HG02571 (cell line): Measurements from ENCODE around the gene ANXA1.

Experiments used
- ATAC-seq: cut with Tn5 transposase; IDR thresholded peaks from one replicate; pipeline ENCODE4 v1.9.1; 2021; ENCODE audit warnings: mild to moderate bottlenecking, moderate library complexity; ENCODE audit not compliant: unreplicated experiment

Gene ANXA1

GRCh38 chr9:73151653-73152542, at the start of gene ANXA1:
Gene ANXA1 (plus strand): TSS chr9:73151865. CDS start chr9:73158536, 6,671 bp downstream.
- no peak for ATAC-seq

DNA sequence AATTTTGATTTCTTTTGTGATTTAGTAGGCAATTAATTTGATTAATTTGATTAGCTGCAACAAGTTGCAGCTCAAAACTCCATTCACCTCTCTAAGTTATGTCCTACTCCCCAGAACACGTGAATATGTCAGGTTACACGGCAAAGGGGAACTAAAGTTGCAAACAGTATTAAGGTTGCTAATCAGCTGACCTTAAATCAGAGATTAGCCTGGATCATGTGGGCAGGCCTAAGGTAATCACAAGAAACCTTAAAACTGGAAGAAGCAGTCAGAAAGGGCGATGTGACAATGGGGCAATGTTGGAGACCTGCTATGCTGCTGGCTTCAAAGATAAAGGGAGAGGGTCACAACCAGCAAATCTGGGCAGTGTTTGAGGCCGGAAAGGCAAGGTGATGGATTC, 47.3 kb upstream of the ANXA1 start:
- no peak for ATAC-seq

DNA sequence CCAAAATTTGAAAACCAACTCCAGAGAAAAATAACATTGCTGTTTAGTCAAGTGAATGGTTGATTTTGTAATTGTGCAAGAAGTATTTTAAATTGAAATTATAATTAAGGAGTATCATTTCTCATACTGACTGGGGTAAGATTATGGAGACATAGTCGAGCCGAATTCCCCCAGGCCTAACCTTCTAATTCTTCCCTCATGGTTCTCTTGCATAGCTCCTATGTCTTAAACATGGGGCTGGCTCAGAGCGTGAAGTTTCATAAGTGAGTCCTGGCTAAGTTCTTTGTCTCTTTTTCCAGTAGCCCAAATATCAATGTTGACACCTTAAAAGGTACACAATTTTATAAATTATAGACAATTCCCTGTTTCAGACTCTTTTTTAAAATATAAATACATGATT, 46.7 kb upstream of the ANXA1 start:
- no peak for ATAC-seq

- peak; percentile 72 for ATAC-seq
Measured at GRCh38 chr9:73107489-73108069, 44.1 kb upstream of the ANXA1 start.

GRCh38 chr9:73114058-73114457, 37.6 kb upstream of the ANXA1 start:
- no peak for ATAC-seq

- ATAC-seq, result no peak
Measured at GRCh38 chr9:73114958-73115357, 36.7 kb upstream of the ANXA1 start.

GRCh38 chr9:73116031-73116430, 35.6 kb upstream of the ANXA1 start:
- ATAC-seq, result peak; percentile 69

- no peak for ATAC-seq
Measured at GRCh38 chr9:73116880-73117279, 34.8 kb upstream of the ANXA1 start.

- no peak for ATAC-seq
Measured at GRCh38 chr9:73118286-73118685, 33.4 kb upstream of the ANXA1 start.

DNA sequence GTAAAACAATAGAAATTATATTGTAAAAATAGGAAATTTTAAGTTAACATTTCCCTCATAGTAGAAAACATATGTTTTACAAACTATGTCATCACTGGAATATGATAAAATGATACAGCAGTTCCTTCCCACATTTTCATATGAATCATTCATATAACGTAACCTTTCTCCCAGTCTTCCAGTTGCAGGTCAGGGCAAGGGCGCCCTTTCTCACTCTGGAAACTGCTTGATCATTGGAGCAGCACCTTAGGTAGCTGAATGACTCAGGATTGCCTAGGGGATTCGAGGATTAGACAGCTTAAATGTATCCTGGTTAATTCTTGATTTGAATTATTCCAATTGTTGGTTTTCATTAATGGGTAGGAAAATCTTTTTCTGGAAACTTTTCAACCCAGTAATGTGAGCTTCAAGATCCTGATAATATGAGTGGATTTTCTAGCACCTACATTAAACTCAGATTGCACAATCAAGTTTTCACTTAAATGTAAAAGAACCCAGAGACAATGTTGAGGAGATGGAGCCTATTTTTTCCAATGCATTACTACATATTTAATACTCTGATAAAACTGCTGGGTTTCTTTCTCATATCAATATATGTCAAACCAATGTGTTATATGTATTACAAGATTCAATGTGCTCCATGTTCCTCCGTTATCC, 32.6 kb upstream of the ANXA1 start:
- ATAC-seq, result no peak

GRCh38 chr9:73121375-73121935, 30.2 kb upstream of the ANXA1 start:
- ATAC-seq, result no peak

- no peak for ATAC-seq
Measured at GRCh38 chr9:73125651-73126050, 26.0 kb upstream of the ANXA1 start.

DNA sequence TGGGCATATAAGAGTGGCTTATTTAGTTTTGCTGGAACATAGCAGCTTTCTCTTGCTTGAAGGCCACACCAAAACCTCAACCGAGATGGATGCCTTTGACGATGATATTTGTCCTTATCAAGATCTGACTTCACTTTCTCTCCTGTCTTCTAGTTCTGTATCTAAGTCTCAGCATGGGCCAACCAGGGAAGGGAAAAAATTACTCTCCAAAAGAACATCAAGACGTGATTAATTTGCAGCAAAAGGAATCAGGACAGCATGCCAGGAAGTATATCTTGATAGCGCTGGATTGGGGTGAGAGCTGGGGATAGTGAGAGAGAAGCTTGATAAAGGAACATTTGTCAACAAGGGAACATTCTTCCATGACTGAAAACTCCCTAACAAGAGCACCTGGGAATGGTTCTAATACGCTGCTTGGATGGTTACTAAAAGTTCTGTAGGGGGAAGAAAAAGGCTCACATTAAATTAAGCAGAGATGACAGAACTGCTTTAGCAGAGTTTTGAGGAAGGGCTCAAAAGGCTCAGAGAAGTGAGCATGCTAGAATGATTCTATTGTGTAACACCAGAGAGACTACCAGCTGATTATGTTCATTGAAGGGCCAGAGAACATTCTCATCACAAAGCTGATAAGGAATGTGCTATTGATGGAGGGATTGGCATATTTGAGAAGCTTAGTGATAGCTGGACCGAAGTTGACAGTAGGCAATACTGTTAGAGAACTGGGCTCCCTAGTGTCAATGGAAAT, 21.6 kb upstream of the ANXA1 start:
- ATAC-seq, result no peak

DNA sequence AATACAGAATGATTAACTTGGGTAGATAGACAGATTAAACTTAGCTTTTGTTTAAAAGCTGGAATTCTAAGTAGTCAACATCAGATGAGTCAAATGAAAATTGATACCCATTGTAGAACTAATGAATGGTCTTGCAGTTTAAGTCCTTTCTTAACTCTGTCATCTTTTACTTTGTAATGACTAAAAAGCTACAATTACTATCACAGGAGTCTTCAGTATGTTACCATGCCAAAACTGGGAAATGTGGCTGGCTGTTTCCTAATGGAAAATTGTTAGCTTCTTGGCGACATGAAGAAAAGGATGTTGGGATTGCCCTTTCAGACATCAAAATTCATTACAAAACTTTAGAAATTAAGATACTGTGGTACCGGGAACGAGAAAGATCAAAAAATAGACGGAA, 20.2 kb upstream of the ANXA1 start:
- ATAC-seq, result no peak

GRCh38 chr9:73132034-73132776, 19.5 kb upstream of the ANXA1 start:
- peak; percentile 86 for ATAC-seq

DNA sequence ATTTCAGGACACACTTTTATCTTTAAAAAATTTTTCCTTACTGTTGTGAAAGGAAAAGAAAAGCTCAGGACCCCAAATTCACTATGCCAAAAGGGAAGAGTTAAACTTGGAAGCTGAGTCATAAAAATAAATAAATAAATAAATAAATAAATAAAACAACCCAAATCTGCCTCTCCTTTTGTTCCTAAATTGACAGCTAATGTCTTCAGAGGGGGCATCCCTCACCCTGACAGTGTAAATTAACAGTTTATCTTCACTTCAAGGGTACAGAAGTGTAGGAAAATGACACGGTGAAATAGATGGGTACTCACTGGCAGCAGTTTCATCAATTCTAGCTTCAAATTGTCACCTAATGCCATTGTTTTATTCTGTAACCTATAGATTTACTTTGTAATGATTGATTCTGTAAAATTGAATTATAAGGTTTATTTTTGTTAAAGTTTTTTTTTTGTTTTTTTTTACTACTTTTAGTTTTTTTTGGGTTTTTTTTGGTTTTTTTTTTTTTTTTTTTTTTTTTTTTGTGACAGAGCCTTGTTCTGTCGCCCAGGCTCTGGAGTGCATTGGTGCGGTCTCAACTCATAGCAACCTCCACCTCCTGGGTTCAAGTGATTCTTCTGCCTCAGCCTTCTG, 18.5 kb upstream of the ANXA1 start:
- ATAC-seq, result peak; percentile 5

GRCh38 chr9:73133921-73134407, 17.7 kb upstream of the ANXA1 start:
- peak; percentile 61 for ATAC-seq

DNA sequence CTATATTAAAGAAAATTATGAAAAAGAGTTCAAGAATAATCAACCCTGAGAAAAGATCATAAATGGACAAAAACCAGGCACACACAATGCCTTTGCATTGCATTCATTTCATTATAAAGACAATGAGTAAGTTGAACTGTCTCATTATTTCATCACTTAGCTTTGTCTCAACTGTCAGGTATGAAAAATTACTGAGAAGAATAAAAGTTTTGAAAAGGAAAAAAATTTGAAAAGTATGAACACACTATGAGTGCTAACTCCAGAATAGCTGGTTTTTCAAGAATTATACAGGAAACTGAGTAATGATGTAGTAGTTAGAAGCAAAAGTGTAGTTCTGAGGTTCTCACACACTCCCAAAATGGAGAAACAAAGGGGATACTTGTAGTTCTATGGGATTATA, 16.3 kb upstream of the ANXA1 start:
- ATAC-seq, result no peak

DNA sequence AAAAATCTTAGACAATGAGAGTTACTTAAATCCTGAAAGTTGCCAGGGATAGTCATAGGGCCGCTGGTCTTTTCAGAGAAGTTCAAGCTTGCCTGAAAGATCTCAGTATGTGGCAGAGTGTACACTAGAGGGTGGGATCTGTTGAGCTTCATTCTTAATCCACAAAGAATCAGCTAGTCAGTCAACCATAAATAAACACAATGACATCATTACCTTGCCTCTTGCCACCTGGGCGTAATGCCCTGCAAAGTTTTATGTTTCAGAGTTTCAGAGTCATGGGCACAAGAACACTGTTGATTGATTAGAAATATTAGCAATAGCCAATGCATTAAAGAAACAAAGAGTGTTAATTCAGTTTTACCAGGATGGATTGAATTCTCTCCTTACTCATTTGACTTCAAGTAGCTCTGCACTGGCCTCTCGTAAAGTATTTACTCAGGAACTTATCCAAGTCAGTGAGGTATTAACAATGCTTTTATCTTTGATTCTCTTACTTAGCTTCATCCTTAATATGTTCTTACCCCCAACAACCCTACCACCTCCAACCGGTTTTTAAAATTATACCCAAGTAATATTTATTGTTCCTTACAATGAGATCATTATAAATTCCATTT, 14.3 kb upstream of the ANXA1 start:
- ATAC-seq, result no peak
